Activated CD4-positive, alpha-beta T cell treated with anti-CD3 and anti-CD28 coated beads, Interleukin-2, amount 50 U/mL, for 24 hours (primary cell): ENCODE data around the gene FAM227B.

Experiments
- DNase-seq, 2 donors: peaks; one replicate each; pipeline ENCODE4 v3.0.0-alpha.2; 2020; ENCODE audit warnings: low read depth in 1 of 2, low spot score in 1 of 2

Gene FAM227B

GRCh38 chr15:49303003-49303402, 317.6 kb downstream of the FAM227B start:
- DNase-seq, result no peak

GRCh38 chr15:49301562-49301961, 319.1 kb downstream of the FAM227B start:
- no peak for DNase-seq

GRCh38 chr15:49300856-49301255, 319.8 kb downstream of the FAM227B start:
- DNase-seq, result no peak

- DNase-seq, result no peak
Observed at GRCh38 chr15:49297584-49297983, 323.0 kb downstream of the FAM227B start.

GRCh38 chr15:49296258-49296657, 324.4 kb downstream of the FAM227B start:
- DNase-seq, result no peak

- no peak for DNase-seq
Observed at GRCh38 chr15:49293941-49294340, 326.7 kb downstream of the FAM227B start.

GRCh38 chr15:49290191-49290590, 330.4 kb downstream of the FAM227B start:
- DNase-seq, result no peak

GRCh38 chr15:49288391-49288790, 332.2 kb downstream of the FAM227B start:
- DNase-seq, result no peak

- DNase-seq, result no peak
Observed at GRCh38 chr15:49287481-49287880, 333.1 kb downstream of the FAM227B start.

- DNase-seq, result no peak
Observed at GRCh38 chr15:49286649-49287404, 333.8 kb downstream of the FAM227B start.

- no peak for DNase-seq
Observed at GRCh38 chr15:49282366-49282765, 338.3 kb downstream of the FAM227B start.

- DNase-seq, result no peak
Observed at GRCh38 chr15:49279521-49280456, 340.8 kb downstream of the FAM227B start.

- no peak for DNase-seq
Observed at GRCh38 chr15:49278751-49279150, 341.9 kb downstream of the FAM227B start.
